GM21447 (cell line): ENCODE measurements around the gene WTIP.
"Not testable (repeated sequence)": the region's sequence is repeated elsewhere in the genome, so short reads cannot be mapped to it uniquely, and the experiment has no call there.

Source experiments
- ATAC-seq: cut with Tn5 transposase; IDR thresholded peaks from one replicate; pipeline ENCODE4 v1.9.1; 2021; ENCODE audit not compliant: unreplicated experiment

The WTIP gene

DNA sequence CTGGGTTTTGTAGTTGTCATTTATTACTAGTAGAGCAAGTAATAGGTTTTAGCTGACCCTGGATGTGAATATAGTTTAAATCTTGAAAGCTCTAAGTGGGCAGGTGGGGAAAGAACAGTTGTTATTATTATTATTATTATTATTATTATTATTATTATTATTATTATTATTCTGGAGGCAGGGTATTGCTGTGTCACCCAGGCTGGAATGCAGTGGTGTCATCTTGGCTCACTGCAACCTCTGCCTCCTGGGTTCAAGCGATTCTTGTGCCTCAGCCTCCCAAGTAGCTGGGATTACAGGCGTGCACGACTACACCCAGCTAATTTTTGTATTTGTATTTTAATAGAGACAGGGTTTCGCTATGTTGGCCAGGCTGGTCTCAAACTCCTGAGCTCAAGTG is 3.1 kb upstream of the WTIP start:
- ATAC-seq = not testable (repeated sequence)

DNA sequence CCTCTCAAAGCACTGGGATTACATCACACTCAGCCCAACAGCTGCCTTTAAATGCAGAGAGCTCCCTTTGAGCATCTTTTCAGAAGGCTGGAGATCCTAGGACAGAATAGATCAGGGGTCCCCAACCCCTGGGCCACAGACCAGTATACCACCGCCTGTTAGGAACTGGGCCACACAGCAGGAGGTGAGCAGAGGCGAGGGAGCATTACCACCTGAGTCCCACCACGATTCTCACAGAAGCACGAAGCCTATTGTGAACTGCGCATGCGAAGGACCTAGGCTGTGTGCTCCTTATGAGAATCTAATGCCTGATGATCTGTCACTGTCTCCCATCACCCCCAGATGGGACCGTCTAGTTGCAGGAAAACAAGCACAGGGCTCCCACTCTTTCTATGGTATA is 2.2 kb upstream of the WTIP start:
- ATAC-seq = no peak

- ATAC-seq = no peak
These were observed 1.1 kb upstream of the WTIP start for GRCh38 chr19:34480491-34480890.

GRCh38 chr19:34481861-34482379 is 362 bp downstream of the WTIP start:
- no peak for ATAC-seq

DNA sequence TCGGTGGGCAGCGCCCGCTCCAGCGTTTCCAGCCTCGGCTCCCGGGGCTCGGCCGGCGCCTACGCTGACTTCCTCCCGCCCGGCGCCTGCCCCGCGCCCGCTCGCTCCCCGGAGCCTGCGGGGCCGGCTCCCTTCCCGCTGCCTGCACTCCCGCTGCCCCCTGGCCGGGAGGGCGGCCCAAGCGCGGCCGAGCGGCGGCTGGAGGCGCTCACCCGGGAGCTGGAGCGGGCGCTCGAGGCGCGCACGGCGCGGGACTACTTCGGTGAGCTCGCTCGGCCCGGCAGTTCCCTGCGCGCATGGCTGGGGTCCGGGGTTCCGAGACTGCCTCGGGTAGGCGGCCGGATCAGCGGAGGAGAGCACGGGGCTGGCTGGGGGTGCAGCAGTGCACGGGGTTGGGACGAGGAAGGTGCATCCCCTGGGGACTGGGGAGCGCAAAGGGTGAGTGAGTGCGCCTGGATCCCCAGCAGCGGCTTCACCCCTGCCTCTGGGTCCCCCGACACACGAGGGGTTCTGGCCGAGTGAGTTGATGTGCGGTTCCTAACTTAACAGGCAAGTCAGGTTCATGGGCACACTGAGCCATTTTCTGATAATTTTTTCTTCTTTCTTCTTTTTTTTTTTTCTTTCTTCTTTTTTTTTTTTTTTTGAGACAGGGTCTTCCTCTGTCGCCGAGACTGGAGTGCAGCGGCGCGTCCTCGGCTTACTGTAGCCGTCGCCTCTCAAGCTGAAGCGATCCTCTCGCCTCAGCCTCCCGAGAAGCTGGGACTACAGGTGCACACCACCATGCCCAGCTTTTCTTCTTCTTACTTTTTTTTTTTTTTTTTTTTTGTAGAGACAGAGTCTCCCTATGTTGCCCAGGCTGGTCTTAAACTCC is 1.1 kb downstream of the WTIP start:
- no peak for ATAC-seq

DNA sequence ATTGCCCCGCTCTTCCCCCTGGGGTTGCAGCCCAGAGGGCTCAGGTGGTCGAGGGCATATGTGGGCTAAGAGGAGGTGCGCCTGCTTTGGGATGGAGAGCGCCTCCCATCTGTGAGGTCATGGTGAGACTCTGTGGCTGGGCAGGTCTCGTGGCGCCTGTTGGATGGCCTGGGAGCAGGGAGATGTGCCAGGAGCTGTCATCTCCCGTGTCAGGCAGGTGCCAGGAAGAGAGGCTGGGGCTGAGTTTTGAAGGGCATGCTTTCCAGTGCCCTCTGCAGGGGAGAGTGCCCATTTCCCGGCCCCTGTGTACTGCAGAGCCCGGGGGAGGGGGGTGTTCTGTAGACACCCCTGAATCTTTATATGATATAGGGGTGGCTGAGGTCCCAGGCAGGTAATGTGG is 2.8 kb downstream of the WTIP start:
- no peak for ATAC-seq

GRCh38 chr19:34485831-34486230 is 4.3 kb downstream of the WTIP start:
- no peak for ATAC-seq

DNA sequence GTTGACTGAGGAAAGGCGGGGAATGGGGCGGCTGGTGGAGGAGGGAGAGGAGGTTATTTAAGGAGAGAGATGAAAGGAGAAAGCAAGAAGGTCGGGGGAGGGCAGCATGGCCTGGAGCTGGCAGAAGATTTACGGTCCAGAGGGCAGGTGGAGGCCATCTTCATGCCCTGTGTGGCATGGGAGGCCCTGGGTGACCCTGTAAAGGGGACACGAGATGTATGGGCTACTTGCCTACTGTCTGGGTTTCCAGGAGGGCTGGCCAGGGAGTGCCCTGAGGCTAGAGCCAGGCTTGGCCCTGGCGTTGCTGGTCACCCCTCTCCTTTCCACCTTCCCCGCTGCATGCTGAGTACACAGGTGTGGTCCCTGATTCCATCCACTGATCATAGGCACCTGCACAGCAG is 6.1 kb downstream of the WTIP start:
- no peak for ATAC-seq

GRCh38 chr19:34489175-34489574 is 7.6 kb downstream of the WTIP start:
- no peak for ATAC-seq

DNA sequence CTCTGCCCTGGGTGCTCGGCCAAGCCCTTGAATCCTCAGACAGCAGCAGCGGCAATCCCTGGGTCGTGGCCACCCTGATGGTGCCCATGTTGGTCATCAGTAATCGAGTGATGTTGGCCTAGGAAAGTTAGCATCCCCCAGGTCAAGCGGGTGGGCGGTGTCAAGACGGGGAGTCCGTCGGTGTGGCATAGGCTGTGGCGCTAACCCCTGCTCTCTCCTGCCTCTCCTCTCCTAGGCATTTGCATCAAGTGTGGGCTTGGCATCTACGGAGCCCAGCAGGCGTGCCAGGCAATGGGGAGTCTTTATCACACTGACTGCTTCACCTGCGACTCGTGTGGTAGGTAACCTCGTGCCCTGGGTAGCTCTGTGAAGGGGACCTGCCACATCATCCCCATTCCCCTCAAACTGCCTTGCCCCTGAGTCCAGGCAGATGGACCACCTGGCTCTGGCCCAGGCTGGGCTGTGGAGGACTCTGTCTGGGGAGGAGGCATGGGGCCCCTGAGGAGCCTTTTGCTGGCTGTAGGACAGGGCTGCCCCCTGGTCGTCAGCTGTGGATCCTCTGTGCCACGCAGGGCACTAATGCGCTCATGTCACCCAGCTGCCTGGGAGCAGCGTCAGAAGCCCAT is 8.7 kb downstream of the WTIP start:
- no peak for ATAC-seq

DNA sequence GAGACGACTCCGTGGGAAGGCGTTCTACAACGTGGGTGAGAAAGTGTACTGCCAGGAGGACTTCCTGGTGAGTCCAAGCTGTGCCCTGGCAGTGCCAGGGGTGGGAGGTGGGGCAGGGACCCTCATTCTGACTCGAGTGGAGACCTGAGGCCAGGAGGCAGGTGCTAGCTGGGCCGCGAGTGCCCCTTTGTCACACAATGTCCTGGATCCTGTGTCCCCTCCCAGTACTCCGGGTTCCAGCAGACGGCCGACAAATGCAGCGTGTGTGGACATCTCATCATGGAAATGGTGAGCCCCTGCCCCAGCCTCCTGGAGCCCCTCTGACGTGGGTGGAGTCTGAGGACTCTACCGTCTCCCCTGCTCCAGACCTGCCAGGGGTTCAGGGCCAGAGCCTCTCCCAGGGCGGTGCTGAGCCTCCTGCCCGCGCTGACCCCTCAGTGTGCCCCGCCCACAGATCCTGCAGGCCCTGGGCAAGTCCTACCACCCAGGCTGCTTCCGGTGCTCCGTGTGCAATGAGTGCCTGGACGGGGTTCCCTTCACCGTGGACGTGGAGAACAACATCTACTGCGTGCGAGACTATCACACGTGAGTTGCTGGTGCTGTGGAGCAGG is 11.6 kb downstream of the WTIP start:
- no peak for ATAC-seq

DNA sequence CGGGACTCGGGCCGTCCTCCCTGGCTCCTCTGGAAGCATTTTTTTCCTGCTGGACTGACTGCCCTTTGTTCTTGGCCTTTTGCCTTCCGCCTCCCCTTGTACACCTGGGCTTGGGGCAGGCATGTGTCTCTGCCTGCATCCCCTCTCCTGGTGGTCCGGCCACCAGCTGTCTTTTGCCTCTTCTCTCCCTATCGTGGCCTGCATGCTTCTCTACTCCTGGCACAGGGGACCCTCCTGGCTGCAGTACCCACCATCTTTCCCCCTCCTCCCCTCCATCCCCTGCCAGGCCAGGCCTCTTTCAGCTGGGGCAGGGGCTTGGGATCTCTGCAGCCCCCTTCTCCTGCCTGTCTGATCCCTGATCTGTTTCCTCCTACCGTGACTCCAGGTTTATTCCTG is 12.1 kb downstream of the WTIP start:
- ATAC-seq = no peak

- ATAC-seq = no peak
These were observed 13.0 kb downstream of the WTIP start for GRCh38 chr19:34494601-34495000.

DNA sequence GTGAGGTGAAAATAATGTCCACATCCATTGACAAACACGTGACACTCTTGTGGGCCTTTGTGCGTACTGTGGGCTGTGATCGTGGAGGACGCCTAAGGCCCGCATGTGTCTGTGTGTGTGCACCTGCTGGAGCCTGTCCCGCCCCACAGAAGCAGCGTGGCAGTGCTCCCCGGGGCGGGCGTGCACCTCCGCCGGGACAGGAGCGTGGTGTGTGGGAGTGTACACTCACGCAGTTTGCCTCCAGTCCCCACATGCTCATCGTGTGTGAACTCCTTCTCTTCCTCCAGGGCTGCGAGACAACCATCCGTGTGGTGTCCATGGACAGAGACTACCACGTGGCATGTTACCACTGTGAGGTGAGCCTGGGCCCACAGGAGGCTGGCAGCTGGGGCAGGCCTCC is 13.9 kb downstream of the WTIP start:
- ATAC-seq = no peak

GRCh38 chr19:34497112-34497805 is 15.7 kb downstream of the WTIP start:
- ATAC-seq = no peak

GRCh38 chr19:34499155-34499834 is 17.7 kb downstream of the WTIP start:
- no peak for ATAC-seq

- no peak for ATAC-seq
These were observed 19.1 kb downstream of the WTIP start for GRCh38 chr19:34500656-34501120.

DNA sequence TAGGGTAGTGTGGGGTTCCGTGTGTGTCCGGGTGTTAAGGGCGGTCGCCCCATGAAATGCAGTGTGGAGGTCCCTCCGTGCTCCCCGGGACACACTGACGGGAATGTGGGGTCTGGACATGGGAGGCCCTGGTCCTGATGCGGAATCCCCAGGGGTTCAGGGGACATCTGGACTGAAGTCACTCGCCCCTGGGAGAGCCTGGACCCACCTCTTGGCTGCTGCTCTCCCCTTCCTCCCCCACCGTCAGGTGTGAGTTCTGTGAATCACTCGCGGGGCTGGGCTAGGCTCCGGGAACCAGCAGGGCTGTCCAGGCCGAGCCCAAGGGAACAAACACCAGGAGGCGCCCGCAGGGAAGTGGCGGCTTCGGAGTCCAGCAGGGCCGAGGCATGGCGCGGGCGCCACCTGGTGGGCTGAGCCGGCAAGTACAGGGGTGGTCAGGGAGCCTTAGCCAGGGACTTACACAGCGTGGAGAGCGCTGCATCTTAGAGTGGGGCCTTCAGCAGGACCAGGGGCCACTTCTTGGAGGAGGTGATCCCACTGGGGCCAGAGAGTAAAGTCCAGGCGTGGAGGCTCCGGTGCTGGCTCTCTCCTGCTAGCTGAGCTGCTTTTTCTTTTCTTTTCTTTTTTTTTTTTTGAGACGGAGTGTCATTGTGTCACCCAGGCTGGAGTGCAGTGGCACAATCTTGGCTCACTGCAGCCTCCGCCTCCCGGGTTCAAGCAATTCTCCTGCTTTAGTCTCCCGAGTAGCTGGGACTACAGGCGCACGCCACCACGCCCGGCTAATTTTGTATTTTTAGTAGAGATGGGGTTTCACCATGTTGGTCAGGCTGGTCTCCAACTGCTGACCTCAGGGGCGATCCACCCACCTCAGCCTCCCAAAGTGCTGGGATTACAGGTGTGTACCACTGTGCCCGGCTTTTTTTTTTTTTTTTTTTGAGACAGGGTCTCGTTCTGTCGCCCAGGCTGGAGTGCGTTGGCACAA is 20.1 kb downstream of the WTIP start:
- peak; percentile 81 for ATAC-seq

GRCh38 chr19:34502582-34503411 is 21.2 kb downstream of the WTIP start:
- no peak for ATAC-seq
